GM23338 (cell line): ENCODE results near the gene HNRNPA2B1. TPM values are rescaled to one million over a fixed set of nuclear protein-coding genes. Genes with fewer than 3 reads are reported as not detected.

Source experiments
- ATAC-seq: fragments of 200-7000 bp; cut with Tn5 transposase; 3 replicates; pipeline ENCODE4 v1.9.1; 2020
- DNase-seq: peaks from one replicate; pipeline ENCODE4 v3.0.0-alpha.2; 2015; ENCODE audit warnings: low spot score
- H2AFZ ChIP-seq: fragments of 200-600 bp; sonication (generic); 2 replicates; pipeline ENCODE4 v1.8.0; 2016; ENCODE audit warnings: antibody characterized with exemption, mild to moderate bottlenecking, moderate library complexity
- H3F3A ChIP-seq: fragments of 200-600 bp; sonication (generic); replicated peaks from 2 replicates; pipeline ENCODE4 v1.8.0; 2017; ENCODE audit warnings: antibody characterized with exemption, mixed run types, low read depth
- H3K27ac ChIP-seq: fragments of 200-600 bp; sonication (generic); 2 replicates; pipeline ENCODE4 v1.6.1; 2016; ENCODE audit warnings: low read depth
- H3K27me3 ChIP-seq: fragments of 200-600 bp; sonication (generic); 2 replicates; pipeline ENCODE4 v1.8.0; 2016; ENCODE audit warnings: mild to moderate bottlenecking, mixed run types, moderate library complexity; ENCODE audit not compliant: insufficient read depth
- H3K36me3 ChIP-seq: fragments of 200-600 bp; sonication (generic); 2 replicates; pipeline ENCODE4 v1.8.0; 2016; ENCODE audit warnings: mild to moderate bottlenecking; ENCODE audit not compliant: insufficient read depth
- H3K4me1 ChIP-seq: fragments of 200-600 bp; sonication (generic); 2 replicates; pipeline ENCODE4 v1.8.0; 2016; ENCODE audit warnings: mild to moderate bottlenecking, moderate library complexity; ENCODE audit not compliant: insufficient read depth
- H3K4me2 ChIP-seq: fragments of 200-600 bp; sonication (generic); 2 replicates; pipeline ENCODE4 v1.7.1; 2017; ENCODE audit warnings: mixed run types
- H3K4me3 ChIP-seq: fragments of 200-600 bp; sonication (generic); 2 replicates; pipeline ENCODE4 v1.6.1; 2016; ENCODE audit warnings: mixed run types
- H3K79me2 ChIP-seq: fragments of 200-600 bp; sonication (generic); replicated peaks from 2 replicates; pipeline ENCODE4 v1.8.0; 2017; ENCODE audit warnings: mild to moderate bottlenecking; ENCODE audit not compliant: insufficient read depth
- H3K9me2 ChIP-seq: fragments of 200-600 bp; sonication (generic); 2 replicates; pipeline ENCODE4 v1.8.0; 2017; ENCODE audit not compliant: insufficient read depth
- H4K20me1 ChIP-seq: fragments of 200-600 bp; sonication (generic); replicated peaks from 2 replicates; pipeline ENCODE4 v1.8.0; 2017; ENCODE audit warnings: mild to moderate bottlenecking; ENCODE audit not compliant: insufficient read depth
- H3K27ac Mint-ChIP-seq: 2 replicates; pipeline ENCODE4 v1.8.0; 2020; ENCODE audit warnings: inconsistent platforms, mild to moderate bottlenecking, moderate library complexity, mixed read lengths
- H3K27me3 Mint-ChIP-seq: 3 replicates; pipeline ENCODE4 v1.8.0; 2022; ENCODE audit warnings: low read depth, mild to moderate bottlenecking, moderate library complexity, mixed read lengths, inconsistent platforms; ENCODE audit not compliant: insufficient read depth, poor library complexity
- H3K36me3 Mint-ChIP-seq: 3 replicates; pipeline ENCODE4 v1.8.0; 2021; ENCODE audit warnings: low read depth, mild to moderate bottlenecking, inconsistent platforms, moderate library complexity, mixed read lengths
- H3K4me1 Mint-ChIP-seq: 3 replicates; pipeline ENCODE4 v1.8.0; 2020; ENCODE audit warnings: mild to moderate bottlenecking, inconsistent platforms, mixed read lengths
- H3K4me3 Mint-ChIP-seq: 3 replicates; pipeline ENCODE4 v1.8.0; 2021; ENCODE audit warnings: moderate library complexity, mild to moderate bottlenecking, inconsistent platforms, mixed read lengths
- H3K9me3 Mint-ChIP-seq: 3 replicates; pipeline ENCODE4 v1.8.0; 2020; ENCODE audit warnings: moderate library complexity, mild to moderate bottlenecking, inconsistent platforms, mixed read lengths
- CREB1 ChIP-seq: fragments of 250-450 bp; sonication (Bioruptor Pico); IDR thresholded peaks from 2 replicates; pipeline ENCODE4 v1.5.0; 2020; ENCODE audit warnings: low read depth, mild to moderate bottlenecking, moderate library complexity
- ETS1 ChIP-seq: IDR thresholded peaks from 2 replicates; pipeline ENCODE4 v1.6.1; 2016; ENCODE audit warnings: antibody characterized with exemption
- EZH2 ChIP-seq: fragments of 200-600 bp; sonication (generic); IDR thresholded peaks from one replicate; pipeline ENCODE4 v1.8.0; 2017; ENCODE audit warnings: antibody characterized with exemption, mild to moderate bottlenecking, low read depth; ENCODE audit not compliant: unreplicated experiment
- EZH2phosphoT487 ChIP-seq: fragments of 200-600 bp; sonication (generic); IDR thresholded peaks from one replicate; pipeline ENCODE4 v1.8.1; 2018; ENCODE audit warnings: antibody characterized with exemption; ENCODE audit not compliant: unreplicated experiment
- JUNB ChIP-seq: IDR thresholded peaks from one replicate; pipeline ENCODE4 v1.6.1; 2016; ENCODE audit warnings: antibody characterized with exemption; ENCODE audit not compliant: unreplicated experiment
- NANOG ChIP-seq: IDR thresholded peaks from 2 replicates; pipeline ENCODE4 v1.6.1; 2016; ENCODE audit warnings: antibody characterized with exemption, borderline replicate concordance
- POLR2AphosphoS5 ChIP-seq: IDR thresholded peaks from 2 replicates; pipeline ENCODE4 v1.6.1; 2016; ENCODE audit warnings: antibody characterized with exemption, low read depth
- STAT1 ChIP-seq: IDR thresholded peaks from one replicate; pipeline ENCODE4 v1.6.1; 2016; ENCODE audit warnings: antibody characterized with exemption; ENCODE audit not compliant: unreplicated experiment
- ZNF114 ChIP-seq: fragments of 250-450 bp; sonication (Bioruptor Pico); IDR thresholded peaks from 2 replicates; pipeline ENCODE4 v1.5.0; 2020; ENCODE audit warnings: mild to moderate bottlenecking, moderate library complexity
- ZNF331 ChIP-seq: fragments of 250-450 bp; sonication (Bioruptor Pico); IDR thresholded peaks from 2 replicates; pipeline ENCODE4 v1.5.0; 2020; ENCODE audit warnings: low read depth, mild to moderate bottlenecking, moderate library complexity
- polyA plus RNA-seq: library from polyadenylated mRNA; unstranded; fragments of >200 nt; fragmentation: Nextera tagmentation; extraction: Ambion mirVana; gene quantifications from 2 replicates; pipeline ENCODE4 v1.2.1, GENCODE V29; 2016
- total RNA-seq: library from RNA; depleted of rRNA; stranded (reverse); fragments of >200 nt; shearing (Covaris generic); gene quantifications from 2 replicates; pipeline ENCODE4 v1.2.3, GENCODE V29; 2014
- TF ChIP-seq, protein P1 (sequence below), 2 experiments: fragments of 200-600 bp in 1 of 2; sonication (generic) in 1 of 2; conservative IDR thresholded peaks; 2 replicates each; pipeline versions ENCODE4 v1.5.1 to v1.6.1; 2016 to 2017; ENCODE audit warnings: antibody characterized with exemption in 2 of 2, low read depth in 2 of 2, mild to moderate bottlenecking in 2 of 2, moderate library complexity in 1 of 2
- TF ChIP-seq, protein P2 (sequence below): IDR thresholded peaks from one replicate; pipeline ENCODE4 v1.6.1; 2018; ENCODE audit warnings: antibody characterized with exemption; ENCODE audit not compliant: unreplicated experiment

HNRNPA2B1 gene
- total and polyA plus RNA-seq, 2 experiments from 2014 or later = 602 to 1,577 TPM

- H3K27ac ChIP-seq = peak overlapping the region; percentile 89
- Mint-ChIP-seq H3K36me3 (peaks cover 88% of the 10 kb centered on the region), H3K4me3 (no peak overlapping the region; the same call in 2 of the 3 replicates), H3K9me3 (no peaks in the 10 kb centered on the region; the same call in 2 of the 3 replicates), H3K27me3 (peaks cover 69% of the 10 kb centered on the region), H3K4me1 (peaks cover 71% of the 10 kb centered on the region), H3K27ac (peak overlapping the region; percentile 8; the same call in 1 of the 2 replicates)
- H3K9me2 ChIP-seq = no peaks in the 10 kb centered on the region
- H3K4me3 ChIP-seq = no peak overlapping the region
- H2AFZ ChIP-seq = no peak overlapping the region
- H4K20me1 ChIP-seq = peaks cover 38% of the 10 kb centered on the region
- peaks cover 76% of the 10 kb centered on the region for H3F3A ChIP-seq
- no peaks in the 10 kb centered on the region for H3K27me3 ChIP-seq
- peaks cover 34% of the 10 kb centered on the region for H3K79me2 ChIP-seq
- ATAC-seq (no peak), DNase-seq (no peak)
- TF ChIP-seq POLR2AphosphoS5 = 0 out of 2 replicates have a peak, but pooled peaks have one; percentile 19
- no peak for TF ChIP-seq ZNF331 (CRISPR knock-in tag)
- no peak for TF ChIP-seq EZH2phosphoT487
- H3K4me2 ChIP-seq = no peak overlapping the region
- peaks cover 57% of the 10 kb centered on the region for H3K36me3 ChIP-seq
- peaks cover 5% of the 10 kb centered on the region; the same call in 1 of the 2 replicates for H3K4me1 ChIP-seq
These were observed 10.8 kb downstream of the HNRNPA2B1 start for GRCh38 chr7:26189697-26190096.

DNA sequence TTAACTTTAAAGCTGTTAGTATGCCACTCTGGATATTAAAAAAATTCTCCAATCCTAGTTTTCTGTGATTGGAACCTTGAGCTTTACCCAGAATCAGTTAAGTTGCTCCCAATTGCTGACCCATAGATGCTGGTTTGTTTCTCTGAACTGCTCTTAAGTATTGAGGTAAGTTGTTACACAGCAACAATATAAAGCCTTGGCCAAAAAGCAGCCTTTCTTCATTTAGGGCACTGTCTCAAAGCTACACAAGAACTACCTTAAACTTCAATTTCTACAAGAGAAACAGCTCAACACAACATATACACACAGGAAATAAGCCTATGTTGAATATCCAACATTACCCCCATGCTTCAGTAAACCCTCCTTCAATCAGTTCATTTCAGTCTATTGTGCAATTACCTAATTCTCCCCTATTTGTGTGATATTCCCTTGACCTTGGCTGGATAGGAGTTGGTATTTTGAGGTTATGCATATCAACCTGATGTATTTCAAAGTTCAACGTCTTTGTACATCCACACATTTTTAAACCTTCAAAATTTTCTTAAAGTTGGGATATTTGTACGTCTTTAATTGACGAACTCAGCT lies 11.5 kb downstream of the HNRNPA2B1 start:
- Mint-ChIP-seq H3K4me1 (peaks cover 71% of the 10 kb centered on the region), H3K36me3 (peaks cover 88% of the 10 kb centered on the region), H3K9me3 (peaks cover 3% of the 10 kb centered on the region; the same call in 2 of the 3 replicates), H3K27me3 (peaks cover 68% of the 10 kb centered on the region), H3K4me3 (no peak overlapping the region; the same call in 2 of the 3 replicates), H3K27ac (peak overlapping the region; percentile 8)
- Histone ChIP-seq H3F3A (peaks cover 82% of the 10 kb centered on the region), H3K4me3 (no peak overlapping the region), H3K4me2 (no peak overlapping the region), H3K79me2 (peaks cover 28% of the 10 kb centered on the region), H3K9me2 (no peaks in the 10 kb centered on the region), H3K4me1 (peaks cover 5% of the 10 kb centered on the region; the same call in 1 of the 2 replicates), H3K27ac (peak overlapping the region; percentile 89), H3K36me3 (peaks cover 51% of the 10 kb centered on the region), H2AFZ (no peak overlapping the region), H4K20me1 (peaks cover 32% of the 10 kb centered on the region), H3K27me3 (no peaks in the 10 kb centered on the region)
- ATAC-seq = no peak
- DNase-seq = no peak
- TF ChIP-seq CREB1 (CRISPR knock-in tag) (no peak), EZH2 (no peak), NANOG (no peak), ETS1 (no peak), ZNF114 (no peak), EZH2phosphoT487 (no peak), JUNB (no peak), ZNF331 (CRISPR knock-in tag) (no peak), STAT1 (no peak), POLR2AphosphoS5 (no peak)
- TF ChIP-seq, protein P1, sequence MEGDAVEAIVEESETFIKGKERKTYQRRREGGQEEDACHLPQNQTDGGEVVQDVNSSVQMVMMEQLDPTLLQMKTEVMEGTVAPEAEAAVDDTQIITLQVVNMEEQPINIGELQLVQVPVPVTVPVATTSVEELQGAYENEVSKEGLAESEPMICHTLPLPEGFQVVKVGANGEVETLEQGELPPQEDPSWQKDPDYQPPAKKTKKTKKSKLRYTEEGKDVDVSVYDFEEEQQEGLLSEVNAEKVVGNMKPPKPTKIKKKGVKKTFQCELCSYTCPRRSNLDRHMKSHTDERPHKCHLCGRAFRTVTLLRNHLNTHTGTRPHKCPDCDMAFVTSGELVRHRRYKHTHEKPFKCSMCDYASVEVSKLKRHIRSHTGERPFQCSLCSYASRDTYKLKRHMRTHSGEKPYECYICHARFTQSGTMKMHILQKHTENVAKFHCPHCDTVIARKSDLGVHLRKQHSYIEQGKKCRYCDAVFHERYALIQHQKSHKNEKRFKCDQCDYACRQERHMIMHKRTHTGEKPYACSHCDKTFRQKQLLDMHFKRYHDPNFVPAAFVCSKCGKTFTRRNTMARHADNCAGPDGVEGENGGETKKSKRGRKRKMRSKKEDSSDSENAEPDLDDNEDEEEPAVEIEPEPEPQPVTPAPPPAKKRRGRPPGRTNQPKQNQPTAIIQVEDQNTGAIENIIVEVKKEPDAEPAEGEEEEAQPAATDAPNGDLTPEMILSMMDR (conservative IDR thresholded peaks at IDR 0.05; ENCODE audit: low read depth in 2 of 2) = no peak
- TF ChIP-seq, protein P2, sequence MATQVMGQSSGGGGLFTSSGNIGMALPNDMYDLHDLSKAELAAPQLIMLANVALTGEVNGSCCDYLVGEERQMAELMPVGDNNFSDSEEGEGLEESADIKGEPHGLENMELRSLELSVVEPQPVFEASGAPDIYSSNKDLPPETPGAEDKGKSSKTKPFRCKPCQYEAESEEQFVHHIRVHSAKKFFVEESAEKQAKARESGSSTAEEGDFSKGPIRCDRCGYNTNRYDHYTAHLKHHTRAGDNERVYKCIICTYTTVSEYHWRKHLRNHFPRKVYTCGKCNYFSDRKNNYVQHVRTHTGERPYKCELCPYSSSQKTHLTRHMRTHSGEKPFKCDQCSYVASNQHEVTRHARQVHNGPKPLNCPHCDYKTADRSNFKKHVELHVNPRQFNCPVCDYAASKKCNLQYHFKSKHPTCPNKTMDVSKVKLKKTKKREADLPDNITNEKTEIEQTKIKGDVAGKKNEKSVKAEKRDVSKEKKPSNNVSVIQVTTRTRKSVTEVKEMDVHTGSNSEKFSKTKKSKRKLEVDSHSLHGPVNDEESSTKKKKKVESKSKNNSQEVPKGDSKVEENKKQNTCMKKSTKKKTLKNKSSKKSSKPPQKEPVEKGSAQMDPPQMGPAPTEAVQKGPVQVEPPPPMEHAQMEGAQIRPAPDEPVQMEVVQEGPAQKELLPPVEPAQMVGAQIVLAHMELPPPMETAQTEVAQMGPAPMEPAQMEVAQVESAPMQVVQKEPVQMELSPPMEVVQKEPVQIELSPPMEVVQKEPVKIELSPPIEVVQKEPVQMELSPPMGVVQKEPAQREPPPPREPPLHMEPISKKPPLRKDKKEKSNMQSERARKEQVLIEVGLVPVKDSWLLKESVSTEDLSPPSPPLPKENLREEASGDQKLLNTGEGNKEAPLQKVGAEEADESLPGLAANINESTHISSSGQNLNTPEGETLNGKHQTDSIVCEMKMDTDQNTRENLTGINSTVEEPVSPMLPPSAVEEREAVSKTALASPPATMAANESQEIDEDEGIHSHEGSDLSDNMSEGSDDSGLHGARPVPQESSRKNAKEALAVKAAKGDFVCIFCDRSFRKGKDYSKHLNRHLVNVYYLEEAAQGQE = no peak
